Ramos (cell line): Measurements from ENCODE around the gene IPPK.

ENCODE experiments used
- in situ Hi-C: fragments of 300-500 bp; cut with MboI; formaldehyde crosslinking; loops from one replicate; pipeline ENCODE4 v1.14.3; 2022; ENCODE audit warnings: low sequenced_read_pairs; ENCODE audit not compliant: unreplicated experiment

IPPK gene

GRCh38 chr9:92704528-92704927, 34.6 kb upstream of the IPPK start:
- in situ Hi-C loops = no loop called here

GRCh38 chr9:92696619-92697018, 26.7 kb upstream of the IPPK start:
- in situ Hi-C loops = no loop called here

- in situ Hi-C loops = no loop called here
These were observed 17.0 kb upstream of the IPPK start for GRCh38 chr9:92686954-92687353.

- in situ Hi-C loops = no loop called here
These were observed 15.1 kb upstream of the IPPK start for GRCh38 chr9:92685022-92685421.

GRCh38 chr9:92682269-92682668, 12.3 kb upstream of the IPPK start:
- in situ Hi-C loops = no loop called here

GRCh38 chr9:92680166-92681119, 10.5 kb upstream of the IPPK start:
- in situ Hi-C loops = no loop called here

- in situ Hi-C loops = no loop called here
These were observed 9.7 kb upstream of the IPPK start for GRCh38 chr9:92679413-92680165.

GRCh38 chr9:92671323-92671722, 1.4 kb upstream of the IPPK start:
- in situ Hi-C loops = loop anchor here (25.0 kb wide), 1 partner anchor 109 kb away; no protein-coding TSS in a partner anchor

GRCh38 chr9:92669527-92669889, 423 bp downstream of the IPPK start:
- in situ Hi-C loops = loop anchor here (25.0 kb wide), 1 partner anchor 107 kb away; no protein-coding TSS in a partner anchor

- in situ Hi-C loops = loop anchor here (25.0 kb wide), 1 partner anchor 107 kb away; no protein-coding TSS in a partner anchor
These were observed 995 bp downstream of the IPPK start for GRCh38 chr9:92668746-92669526.

- in situ Hi-C loops = loop anchor here (25.0 kb wide), 1 partner anchor 105 kb away; no protein-coding TSS in a partner anchor
These were observed 2.9 kb downstream of the IPPK start for GRCh38 chr9:92666912-92667532.

GRCh38 chr9:92666236-92666635, 3.7 kb downstream of the IPPK start:
- in situ Hi-C loops = loop anchor here (25.0 kb wide), 1 partner anchor 104 kb away; no protein-coding TSS in a partner anchor

- in situ Hi-C loops = loop anchor here (25.0 kb wide), 1 partner anchor 104 kb away; no protein-coding TSS in a partner anchor
These were observed 4.1 kb downstream of the IPPK start for GRCh38 chr9:92665836-92666235.

- in situ Hi-C loops = loop anchor here (25.0 kb wide), 1 partner anchor 102 kb away; no protein-coding TSS in a partner anchor
These were observed 5.4 kb downstream of the IPPK start for GRCh38 chr9:92664394-92665152.

- in situ Hi-C loops = loop anchor here (25.0 kb wide), 1 partner anchor 102 kb away; no protein-coding TSS in a partner anchor
These were observed 6.0 kb downstream of the IPPK start for GRCh38 chr9:92663951-92664350.

- in situ Hi-C loops = loop anchor here (25.0 kb wide), 1 partner anchor 101 kb away; no protein-coding TSS in a partner anchor
These were observed 6.8 kb downstream of the IPPK start for GRCh38 chr9:92663126-92663525.

GRCh38 chr9:92661743-92662142, 8.2 kb downstream of the IPPK start:
- in situ Hi-C loops = loop anchor here (25.0 kb wide), 1 partner anchor 99 kb away; no protein-coding TSS in a partner anchor

GRCh38 chr9:92661127-92661526, 8.8 kb downstream of the IPPK start:
- in situ Hi-C loops = loop anchor here (25.0 kb wide), 1 partner anchor 99 kb away; no protein-coding TSS in a partner anchor
